Skin epidermis (tissue), 12 donors: ENCODE data around the gene TLE3.

ENCODE experiments used
- H3K27ac ChIP-seq, 21 experiments: fragments of 200-600 bp; sonication (generic) in 11 of 21; one replicate each; pipeline ENCODE4 v1.5.0; 2020; ENCODE audit warnings: mild to moderate bottlenecking in 3 of 21, inconsistent platforms in 2 of 21, moderate library complexity in 2 of 21
- H3K4me3 ChIP-seq, 7 experiments: fragments of 200-600 bp; sonication (generic) in 2 of 7; one replicate each; pipeline ENCODE4 v1.5.0; 2020; ENCODE audit warnings: inconsistent platforms in 2 of 7, mild to moderate bottlenecking in 2 of 7, moderate library complexity in 1 of 7

TLE3 gene

DNA sequence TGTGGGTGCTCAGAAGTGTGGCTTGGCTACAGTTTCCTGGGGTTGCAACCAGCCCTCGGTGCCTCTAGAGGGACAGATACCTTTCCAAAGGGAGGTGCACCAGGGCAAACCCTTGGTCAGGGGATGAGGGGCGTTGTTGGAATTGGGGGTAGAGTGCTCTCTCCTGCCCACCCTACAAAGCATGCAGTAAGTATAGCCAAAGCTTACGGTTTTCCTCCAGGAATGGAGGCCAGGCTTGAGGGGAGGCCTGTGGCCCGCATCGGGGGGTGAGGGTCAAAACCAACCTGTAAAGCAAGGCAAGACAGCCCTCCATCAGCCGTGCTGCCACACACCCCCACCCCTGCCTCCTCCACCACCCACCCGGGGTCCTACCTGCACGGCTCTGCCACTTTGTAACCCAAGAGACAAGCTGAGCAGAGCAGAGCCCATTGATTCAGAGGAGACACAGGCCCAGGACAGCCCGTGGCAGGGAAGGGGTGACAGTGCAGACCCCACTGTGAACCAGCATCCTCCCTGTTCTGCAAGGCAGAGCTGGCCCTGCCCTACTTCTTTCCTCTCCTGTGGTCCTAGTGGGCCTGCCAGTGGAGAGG, 41.5 kb downstream of the TLE3 start:
- Histone ChIP-seq H3K4me3 (no peak overlapping the region), H3K27ac (no peak overlapping the region)

DNA sequence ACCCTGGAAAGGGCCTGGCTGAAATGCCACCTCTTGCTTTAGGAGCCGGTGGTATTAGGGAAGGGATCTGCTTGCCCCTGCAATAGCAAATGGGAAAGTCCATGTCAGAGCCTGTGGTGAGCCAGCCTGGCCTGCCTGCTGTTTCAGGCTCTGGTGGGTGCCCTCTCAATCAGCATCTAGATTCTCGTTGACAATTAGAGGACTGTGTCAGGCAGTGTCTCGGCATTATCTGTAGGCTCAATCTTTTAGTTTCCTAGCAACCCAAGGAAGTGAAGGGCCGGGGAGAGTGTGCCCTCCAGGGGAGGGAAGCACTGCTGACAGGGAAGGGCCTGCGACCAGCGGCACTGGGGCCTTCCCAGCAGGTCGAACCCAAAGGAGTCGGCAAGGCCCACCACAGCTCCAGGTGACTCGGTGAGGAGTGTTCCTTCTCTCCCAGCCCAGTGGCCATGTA, 42.1 kb downstream of the TLE3 start:
- no peak overlapping the region for H3K27ac ChIP-seq
- H3K4me3 ChIP-seq = no peak overlapping the region

DNA sequence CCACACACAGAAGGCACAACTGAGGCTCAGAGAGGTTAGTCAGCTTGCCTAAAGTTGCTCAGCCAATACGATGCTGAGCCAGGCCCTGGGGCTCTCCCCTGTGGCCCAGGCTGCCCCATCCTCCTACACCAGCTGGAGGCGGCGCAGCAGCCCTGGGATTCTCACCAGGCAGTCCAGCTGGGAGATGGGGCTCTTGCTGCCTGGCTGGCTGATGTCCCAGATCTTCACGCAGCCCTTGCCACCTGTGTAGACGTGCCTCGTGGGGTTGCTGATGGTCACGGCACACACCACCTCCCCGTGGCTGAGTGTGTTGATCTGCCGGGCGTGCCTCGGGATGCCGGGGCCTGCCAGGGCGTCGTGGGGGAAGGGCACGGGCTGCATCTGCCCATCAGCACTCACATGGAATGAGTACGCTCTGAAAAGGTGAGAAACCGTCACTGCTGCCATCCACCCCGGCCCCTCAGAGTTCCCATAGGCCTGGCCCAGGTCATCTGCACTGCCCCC, 42.8 kb downstream of the TLE3 start:
- Histone ChIP-seq H3K4me3 (no peak overlapping the region), H3K27ac (no peak overlapping the region)

DNA sequence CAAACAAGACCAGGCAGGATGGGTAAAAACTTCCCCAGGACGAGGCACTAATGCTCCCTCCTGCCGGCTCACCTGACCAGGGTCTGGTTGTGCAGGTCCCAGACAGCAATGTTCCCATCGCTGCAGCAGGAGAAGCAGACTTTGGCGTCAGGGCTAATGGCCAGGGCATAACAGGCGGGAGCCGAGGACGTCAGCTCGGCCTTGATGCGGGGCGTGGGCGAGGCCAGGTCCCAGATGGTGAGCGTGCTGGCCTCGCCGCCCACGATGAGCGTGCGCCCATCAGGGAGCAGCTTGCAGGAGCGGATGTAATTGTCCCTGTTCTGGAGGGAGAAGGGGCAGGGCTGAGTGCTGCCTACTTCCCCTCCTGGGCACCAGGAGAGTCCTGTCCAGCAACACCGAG, 43.4 kb downstream of the TLE3 start:
- H3K27ac ChIP-seq = no peak overlapping the region
- no peak overlapping the region for H3K4me3 ChIP-seq

DNA sequence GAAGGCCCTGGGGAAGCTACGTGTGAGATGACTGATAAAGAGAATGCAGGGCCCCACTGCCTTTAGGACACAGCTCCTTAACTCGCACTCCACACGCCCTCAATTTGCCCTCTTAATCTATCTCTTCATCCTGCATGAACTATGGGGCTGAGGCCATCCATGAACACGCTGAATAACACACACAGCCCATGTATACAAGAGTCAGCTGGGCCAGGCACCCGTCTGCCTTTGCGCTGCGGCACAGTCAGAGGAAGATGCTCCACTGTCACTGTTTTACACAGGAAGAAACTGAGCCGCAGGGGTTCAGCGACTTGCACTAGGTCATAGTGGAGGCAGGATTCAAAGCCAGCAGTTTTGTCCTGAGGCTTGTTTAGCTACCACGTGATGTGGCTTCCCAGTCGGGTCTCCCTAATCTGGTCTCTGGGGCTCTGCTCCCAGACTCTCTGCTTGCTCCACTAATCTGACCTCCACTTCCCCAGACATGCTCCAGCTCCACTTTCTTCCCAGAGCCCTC, 43.9 kb downstream of the TLE3 start:
- Histone ChIP-seq H3K4me3 (no peak overlapping the region), H3K27ac (no peak overlapping the region)

DNA sequence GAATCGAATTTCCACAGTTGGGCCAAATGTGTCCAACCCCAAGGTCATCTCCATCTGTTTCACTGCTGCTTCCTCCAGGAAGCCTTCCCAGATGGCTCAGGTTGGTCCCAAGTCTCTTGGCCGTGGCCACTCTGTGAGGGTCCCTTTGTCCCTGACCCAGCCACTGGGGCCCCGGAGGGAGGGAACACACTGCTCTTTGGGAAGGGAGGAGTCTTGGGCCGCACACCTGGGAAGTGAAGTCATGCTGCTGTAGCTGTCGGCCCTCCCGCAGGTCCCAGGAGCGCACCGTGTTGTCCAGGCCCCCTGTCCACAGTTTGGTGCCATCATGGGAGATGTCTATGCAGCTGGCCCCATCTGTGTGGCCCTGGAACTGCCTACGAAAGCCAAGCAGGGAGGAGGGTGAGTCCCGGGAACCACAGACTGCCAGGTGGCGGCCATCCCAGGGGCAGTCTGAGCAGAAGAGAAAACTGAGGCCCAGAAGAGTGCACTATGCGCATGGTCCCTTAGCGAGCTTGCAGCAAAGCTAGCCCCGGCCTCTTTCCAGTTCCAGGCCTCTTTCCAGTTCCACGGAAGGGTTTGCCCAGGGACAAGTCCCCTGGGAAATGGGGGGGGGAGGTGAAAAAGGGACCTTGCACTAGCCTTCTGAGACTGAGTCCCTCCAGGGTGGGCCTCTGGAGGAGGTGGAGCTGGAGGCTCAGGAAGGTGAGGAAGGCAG, 44.6 kb downstream of the TLE3 start:
- no peak overlapping the region for H3K27ac ChIP-seq
- no peak overlapping the region for H3K4me3 ChIP-seq

DNA sequence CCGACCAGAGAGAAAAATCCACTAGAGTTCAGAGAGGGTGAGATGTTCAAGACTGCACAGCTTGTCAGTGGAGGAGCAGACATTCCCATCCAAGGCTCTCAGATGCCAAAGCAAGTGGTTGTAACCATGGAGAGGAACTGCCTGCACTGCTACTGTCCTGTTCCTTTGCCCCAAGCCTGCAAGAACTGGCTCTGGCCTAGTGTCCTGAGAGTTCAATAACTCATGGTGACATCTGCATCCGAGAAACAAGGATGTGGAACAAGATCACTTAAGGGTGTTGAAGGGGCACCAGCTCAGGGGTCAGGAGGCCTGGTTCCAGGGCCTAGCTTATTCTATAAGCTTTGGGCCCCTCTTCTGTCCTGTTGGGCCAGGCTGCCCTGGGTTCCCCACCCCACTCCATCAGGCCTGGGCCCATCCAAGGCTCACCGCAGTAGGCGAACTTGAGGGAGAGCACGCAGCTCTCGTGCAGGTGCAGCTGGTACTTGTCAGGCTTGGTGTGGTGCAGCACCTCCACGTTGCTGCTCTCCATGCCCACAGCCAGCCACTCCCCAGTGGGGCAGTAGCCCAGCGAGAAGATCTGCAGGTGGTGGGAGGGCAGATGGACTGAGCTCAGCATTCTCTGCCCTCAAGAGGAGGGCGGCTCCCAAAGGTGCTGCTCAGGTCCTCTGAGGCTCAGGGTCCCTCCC, 45.6 kb downstream of the TLE3 start:
- no peak overlapping the region for H3K27ac ChIP-seq
- no peak overlapping the region for H3K4me3 ChIP-seq

DNA sequence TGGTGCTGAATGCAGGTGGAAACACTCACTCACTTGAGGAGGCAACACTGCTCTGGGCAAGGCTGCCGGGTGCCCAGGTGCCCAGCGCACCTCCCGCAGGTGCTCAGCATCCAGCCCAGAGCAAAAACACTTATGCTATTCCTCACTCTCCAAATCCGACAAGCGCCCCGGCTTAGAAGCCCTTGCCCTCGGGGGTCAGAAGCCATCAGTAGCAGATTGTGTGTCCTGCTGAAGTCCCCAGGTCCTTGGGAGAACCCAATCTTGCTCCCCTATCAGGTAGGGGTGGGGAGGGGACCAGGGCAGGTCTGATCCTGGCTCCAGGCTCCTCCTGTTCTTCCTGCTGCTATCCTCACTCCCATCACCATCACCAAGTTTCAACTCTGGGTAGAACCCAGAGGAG, 46.7 kb downstream of the TLE3 start:
- Histone ChIP-seq H3K4me3 (no peak overlapping the region), H3K27ac (no peak overlapping the region)

DNA sequence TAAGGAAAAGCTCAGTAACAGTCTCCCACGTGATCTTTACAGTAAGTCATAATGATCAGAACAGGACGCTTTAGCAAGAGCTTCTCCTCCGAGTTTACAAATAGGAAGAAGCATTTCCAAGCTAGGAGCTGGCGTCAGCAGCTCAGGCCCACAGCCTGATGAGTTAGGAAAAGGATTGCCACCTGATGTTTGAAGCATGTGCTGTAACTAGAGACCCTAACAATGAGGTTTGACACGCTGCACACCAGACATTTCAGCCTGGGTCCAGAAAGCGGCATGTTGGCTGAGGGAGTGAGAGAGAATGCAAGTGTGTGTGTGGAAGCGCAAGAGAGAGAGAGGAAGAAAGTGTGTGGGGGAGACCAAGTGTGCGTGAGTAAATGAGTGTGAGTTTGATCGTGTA, 47.3 kb downstream of the TLE3 start:
- H3K4me3 ChIP-seq = no peak overlapping the region
- H3K27ac ChIP-seq = no peak overlapping the region

DNA sequence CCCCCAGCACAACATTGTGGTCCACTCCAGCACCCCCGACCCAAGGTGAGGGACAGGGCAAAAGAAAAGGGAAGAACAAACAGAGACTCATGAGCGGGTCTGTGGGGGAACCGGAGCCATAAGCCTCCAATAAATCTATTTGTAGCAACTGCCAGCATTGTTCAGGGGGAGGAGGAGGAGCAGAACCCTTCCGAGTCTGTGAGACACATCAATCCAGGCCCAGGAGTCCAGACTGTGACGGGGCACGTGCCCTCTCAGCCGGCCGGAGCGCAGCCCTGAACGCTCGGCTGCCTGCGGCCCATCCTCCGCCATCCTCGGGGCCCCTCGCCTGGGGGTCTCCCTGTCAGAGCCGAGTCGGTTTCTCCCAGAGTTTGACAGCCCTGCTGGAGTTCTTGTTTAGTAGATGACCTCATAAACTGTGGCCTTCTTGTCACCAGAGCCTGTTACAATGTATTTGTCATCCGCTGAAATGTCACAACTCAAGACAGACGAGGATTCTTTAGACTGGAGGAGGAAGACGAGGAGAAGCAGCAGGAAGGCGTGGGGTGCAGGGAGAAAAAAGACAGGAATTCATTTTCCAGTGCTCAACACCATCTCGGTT, 47.9 kb downstream of the TLE3 start:
- no peak overlapping the region for H3K4me3 ChIP-seq
- no peak overlapping the region for H3K27ac ChIP-seq

DNA sequence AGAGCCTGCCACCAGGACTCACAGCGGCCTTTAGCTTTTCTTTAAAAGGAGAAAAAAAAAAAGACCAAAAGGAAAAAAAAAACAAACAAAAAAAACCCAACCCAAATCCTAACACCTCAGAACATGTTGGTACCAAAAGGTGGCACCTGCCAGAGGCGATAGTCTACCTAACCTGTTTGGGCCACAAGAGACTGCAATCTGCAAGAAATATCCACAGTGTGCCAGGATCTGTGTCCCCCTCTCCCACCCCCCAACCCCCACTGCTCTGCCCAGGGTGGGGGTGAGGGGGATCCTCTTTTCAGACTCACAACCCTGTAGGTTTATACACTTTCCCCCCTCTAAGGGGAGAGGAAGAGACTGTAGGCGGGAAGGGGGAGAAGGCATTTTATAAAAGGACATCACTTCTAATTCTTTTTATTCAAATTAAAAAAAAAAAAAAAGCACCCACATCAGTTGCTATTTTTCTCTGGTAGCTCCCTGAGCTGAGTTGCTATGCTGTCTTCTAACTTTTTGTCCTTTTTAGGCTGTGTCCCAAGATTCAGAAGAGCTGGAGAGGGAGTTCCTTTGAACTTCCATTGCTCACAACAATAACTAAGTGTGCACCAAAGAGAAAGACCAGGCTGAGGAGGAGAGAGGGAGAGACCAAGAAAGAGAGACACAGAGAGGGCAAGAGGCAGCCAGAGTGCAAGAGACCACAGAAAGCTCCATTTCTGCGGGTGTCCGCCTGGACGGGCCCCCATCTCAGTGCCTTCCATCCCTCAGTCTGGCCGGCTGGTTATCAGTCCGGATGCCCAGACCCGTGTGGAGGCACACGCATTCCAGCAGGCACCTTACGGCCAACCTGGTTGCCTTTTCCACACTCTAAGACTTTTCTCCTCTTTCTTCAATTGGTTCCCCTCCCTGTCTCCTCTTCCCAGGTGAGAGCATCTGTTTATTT, 48.9 kb downstream of the TLE3 start:
- no peak overlapping the region for H3K4me3 ChIP-seq
- H3K27ac ChIP-seq = no peak overlapping the region

DNA sequence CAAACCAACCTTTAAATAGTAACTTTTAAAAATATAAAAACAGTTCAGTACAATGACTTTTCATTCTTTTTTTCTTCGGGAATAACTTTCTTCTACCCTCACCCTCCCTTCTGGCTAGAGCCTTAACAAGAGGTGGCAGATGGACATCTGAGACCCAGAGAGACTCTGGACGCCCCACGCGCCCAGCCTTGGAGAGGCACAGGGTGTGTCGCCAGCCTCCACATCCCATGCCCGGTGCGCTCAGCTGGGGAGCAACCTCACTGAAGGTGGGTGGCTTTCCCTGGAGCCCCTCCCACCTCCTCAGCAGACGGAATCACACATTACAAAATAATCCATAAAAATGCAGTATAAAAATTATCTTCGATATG, 49.5 kb downstream of the TLE3 start:
- Histone ChIP-seq H3K4me3 (no peak overlapping the region), H3K27ac (no peak overlapping the region)

DNA sequence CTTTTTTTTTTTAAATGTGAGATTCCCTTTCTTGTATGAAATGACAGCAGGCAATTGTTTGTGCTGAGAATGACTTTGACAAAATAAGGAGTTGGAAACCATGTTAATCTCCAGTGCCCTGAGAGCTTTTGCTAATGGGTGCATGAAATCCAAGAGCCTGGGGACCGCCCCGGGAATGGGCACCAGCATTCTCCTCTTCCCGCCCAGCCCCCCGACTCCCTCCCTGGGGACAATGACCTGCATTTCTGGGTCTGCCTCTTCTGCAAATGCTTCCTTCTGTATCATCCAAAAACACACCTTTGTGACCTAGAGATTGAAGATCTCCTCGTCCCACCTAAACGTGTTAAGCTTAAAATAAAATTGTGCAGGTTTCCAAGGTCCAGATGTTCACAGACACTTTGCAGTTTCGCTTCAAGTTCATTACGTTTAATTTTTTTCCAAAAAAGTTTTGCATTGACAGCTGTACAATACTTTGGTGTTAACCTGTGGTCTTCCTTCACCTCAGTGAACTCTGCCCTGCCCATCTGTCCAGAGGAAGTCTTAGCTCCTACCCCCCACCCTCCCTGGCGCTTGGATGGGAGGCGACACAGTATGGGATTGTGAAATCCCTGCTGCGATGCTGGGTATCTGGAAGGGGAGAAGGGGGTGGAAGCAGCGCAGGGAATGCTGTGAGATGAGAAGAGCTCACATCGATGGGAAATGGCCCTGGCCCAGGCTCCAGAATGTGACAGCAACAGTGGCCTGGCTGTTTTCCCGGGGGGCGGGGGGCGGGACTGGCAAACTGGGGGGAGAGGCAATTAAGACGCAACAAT, 50.1 kb downstream of the TLE3 start:
- H3K27ac ChIP-seq = no peak overlapping the region
- H3K4me3 ChIP-seq = no peak overlapping the region

DNA sequence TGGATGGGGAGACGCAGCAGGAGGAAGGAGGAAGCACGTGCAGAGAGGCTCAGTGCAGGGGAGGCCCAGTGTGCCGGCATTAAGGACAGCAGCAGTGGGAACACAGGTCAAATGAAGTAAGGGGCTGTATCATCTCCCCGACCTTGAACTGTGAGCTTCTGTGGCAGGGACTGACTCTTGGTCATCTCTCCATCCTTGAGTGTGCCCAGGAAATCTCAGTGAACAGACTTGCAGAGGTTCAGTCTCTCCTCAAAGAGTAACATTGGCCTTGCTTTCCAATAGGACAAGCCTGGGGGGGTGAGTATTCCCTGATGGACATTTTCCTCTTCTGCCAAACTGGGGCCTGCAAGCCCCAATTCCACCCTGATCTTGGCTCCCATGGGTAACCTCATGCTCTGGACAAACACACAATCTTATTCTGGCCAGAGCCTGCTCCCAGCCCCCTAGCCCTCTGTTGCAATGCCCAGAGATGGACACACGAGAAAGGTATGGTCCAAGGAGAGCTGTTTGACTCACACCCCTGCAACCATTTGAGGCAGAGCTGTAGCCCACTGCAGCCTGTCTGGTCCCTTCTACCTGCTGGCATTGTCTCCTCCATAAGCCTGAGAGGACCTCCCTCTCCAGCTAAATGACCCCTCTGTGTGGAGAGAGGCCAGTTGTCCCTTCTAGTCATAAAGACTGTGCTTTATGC, 50.9 kb downstream of the TLE3 start:
- no peak overlapping the region for H3K27ac ChIP-seq
- no peak overlapping the region for H3K4me3 ChIP-seq

DNA sequence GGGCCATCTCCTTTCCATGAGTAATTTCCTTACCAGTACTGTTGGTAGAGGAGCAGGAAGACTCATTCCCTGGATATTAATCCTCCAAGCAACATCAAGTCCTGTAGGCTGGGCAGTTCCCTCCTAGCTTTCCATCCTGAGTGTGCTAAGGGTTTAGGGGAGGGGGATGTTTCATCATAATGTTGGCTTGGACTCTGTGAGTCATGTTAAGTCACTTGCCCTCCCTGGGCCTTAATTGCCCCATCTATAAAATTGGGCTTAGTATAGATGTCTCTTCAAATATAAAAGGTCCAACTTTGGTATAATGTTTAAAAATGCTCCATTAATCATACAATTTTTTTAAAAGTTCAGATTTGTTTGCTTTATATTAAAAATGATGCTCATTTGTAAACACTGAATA, 52.7 kb downstream of the TLE3 start:
- Histone ChIP-seq H3K27ac (no peak overlapping the region), H3K4me3 (no peak overlapping the region)

DNA sequence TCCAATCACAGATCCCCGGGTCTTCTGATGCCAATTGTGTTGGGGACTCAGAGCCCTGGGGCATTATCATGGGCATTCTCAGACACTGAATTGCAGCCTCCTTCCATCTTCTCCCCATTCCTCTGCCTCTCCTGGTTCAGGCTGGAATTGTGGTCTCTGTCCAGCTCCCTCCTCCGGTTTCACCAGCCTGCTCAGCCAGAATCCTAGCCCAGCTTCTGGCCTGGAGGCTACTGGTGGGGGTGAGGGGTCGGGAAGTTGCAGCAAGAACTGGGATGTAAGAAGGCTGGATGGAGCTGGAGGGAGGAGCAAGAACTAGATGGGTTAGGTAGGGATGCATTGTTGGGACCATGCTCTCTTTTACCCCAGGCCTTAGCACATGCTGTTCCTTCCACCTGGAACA, 53.5 kb downstream of the TLE3 start:
- no peak overlapping the region for H3K4me3 ChIP-seq
- H3K27ac ChIP-seq = no peak overlapping the region

DNA sequence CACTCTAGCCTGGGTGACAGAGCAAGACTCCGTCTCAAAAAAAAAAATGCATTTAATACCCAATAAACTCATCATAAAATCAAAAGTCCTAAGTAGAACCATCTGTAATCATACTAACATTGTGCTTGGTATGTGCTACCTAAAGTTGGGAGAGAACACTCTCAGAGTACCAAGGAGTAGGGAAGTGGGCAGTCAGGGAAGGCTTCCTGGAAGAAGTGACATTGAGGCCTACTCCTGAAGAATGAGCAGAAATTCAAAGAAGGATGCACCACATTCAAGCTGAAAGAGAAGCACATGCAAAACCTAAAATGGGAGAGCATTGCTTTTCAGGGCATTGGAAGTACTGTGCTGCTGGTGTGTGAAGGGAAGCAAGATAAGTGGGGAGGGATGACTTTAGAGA, 54.1 kb downstream of the TLE3 start:
- Histone ChIP-seq H3K4me3 (no peak overlapping the region), H3K27ac (no peak overlapping the region)

DNA sequence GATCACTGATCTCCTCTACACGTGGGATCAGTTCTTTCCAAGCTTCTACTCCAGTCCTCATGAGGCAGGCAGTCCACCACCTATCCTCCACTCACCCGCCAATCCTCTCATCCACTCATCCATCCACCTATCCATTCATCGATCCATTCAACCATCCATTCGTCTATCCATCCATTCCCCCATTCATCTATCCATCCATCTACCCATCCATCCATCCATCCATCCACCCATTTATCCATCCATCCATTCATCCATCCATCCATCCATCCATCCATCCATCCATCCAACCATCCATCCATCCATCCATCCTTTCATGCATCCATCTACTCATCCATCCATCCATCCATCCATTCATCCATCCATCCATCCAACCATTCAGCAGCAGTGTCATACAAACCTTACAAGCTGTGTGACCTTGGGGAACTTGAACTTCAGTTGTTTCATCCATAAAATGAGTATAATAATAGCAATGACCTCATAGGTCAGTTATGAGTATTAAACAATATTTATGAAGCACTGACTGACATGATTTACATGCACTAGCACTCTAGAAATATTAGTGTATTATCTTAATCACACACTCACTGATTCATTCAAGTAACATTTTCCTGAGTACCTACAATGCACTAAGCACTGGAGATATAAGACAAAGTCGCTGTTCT, 55.0 kb downstream of the TLE3 start:
- Histone ChIP-seq H3K4me3 (no peak overlapping the region), H3K27ac (no peak overlapping the region)
